Tibial artery (tissue), 4 donors: ENCODE measurements around the gene TAT.
"Not testable (repeated sequence)": the region's sequence is repeated elsewhere in the genome, so short reads cannot be mapped to it uniquely, and the experiment has no call there.

Source experiments
- DNase-seq, 2 donors: peaks; one replicate each; pipeline ENCODE4 v3.0.0-alpha.2; 2019
- H3K27ac ChIP-seq, 2 donors: fragments of 200-600 bp; sonication (generic) in 1 of 2; 1 replicate in 1 of 2; 2 replicates in 1 of 2; pipeline ENCODE4 v1.5.1; 2018 to 2019; ENCODE audit warnings: mild to moderate bottlenecking in 1 of 2
- H3K27me3 ChIP-seq, 2 donors: fragments of 200-600 bp; sonication (generic) in 1 of 2; one replicate each; pipeline versions ENCODE4 v1.5.1 to v1.6.0; 2016 to 2019
- H3K36me3 ChIP-seq, 3 donors: fragments of 200-600 bp; sonication (generic) in 2 of 3; one replicate each; pipeline ENCODE4 v1.5.1; 2016 to 2019; ENCODE audit warnings: mild to moderate bottlenecking in 2 of 3
- H3K4me1 ChIP-seq, 4 donors: fragments of 200-600 bp; sonication (generic) in 2 of 4; 1 replicate in 3 of 4; 2 replicates in 1 of 4; pipeline ENCODE4 v1.5.1; 2016 to 2019
- H3K4me3 ChIP-seq, 2 donors: fragments of 200-600 bp; sonication (generic) in 1 of 2; 1 replicate in 1 of 2; 2 replicates in 1 of 2; pipeline ENCODE4 v1.5.1; 2018 to 2019; ENCODE audit warnings: mild to moderate bottlenecking in 2 of 2
- H3K9me3 ChIP-seq, 3 donors: fragments of 200-600 bp; sonication (generic) in 1 of 3; one replicate each; pipeline ENCODE4 v1.5.1; 2016 to 2019
- CTCF ChIP-seq, 2 experiments: fragments of 200-600 bp in 1 of 2; fragments of 450-650 bp in 1 of 2; IDR thresholded peaks; one replicate each; pipeline ENCODE4 v1.5.1; 2017 to 2019; ENCODE audit warnings: antibody characterized with exemption in 2 of 2, mild to moderate bottlenecking in 1 of 2, moderate library complexity in 1 of 2
- intact Hi-C: fragments of 100-400 bp; cut with DNase I; formaldehyde crosslinking; loops from one replicate; pipeline ENCODE4 v1.15.0; 2023; ENCODE audit warnings: low total_unique reads

The TAT gene

GRCh38 chr16:71564335-71564967, 12.4 kb downstream of the TAT start:
- Histone ChIP-seq H3K36me3 (no peaks in the 10 kb centered on the region), H3K27me3 (no peaks in the 10 kb centered on the region), H3K4me3 (peak overlapping the region; percentile 55 to 56), H3K4me1 (peaks cover 0 to 9% (median 0%) of the 10 kb centered on the region in 4 donors), H3K9me3 (no peaks in the 10 kb centered on the region), H3K27ac (peak overlapping the region; percentile 10 to 45)
- no peak for TF ChIP-seq CTCF (IDR thresholded peaks at IDR 0.05)
- intact Hi-C loops: no loop called here
- no peak for DNase-seq

DNA sequence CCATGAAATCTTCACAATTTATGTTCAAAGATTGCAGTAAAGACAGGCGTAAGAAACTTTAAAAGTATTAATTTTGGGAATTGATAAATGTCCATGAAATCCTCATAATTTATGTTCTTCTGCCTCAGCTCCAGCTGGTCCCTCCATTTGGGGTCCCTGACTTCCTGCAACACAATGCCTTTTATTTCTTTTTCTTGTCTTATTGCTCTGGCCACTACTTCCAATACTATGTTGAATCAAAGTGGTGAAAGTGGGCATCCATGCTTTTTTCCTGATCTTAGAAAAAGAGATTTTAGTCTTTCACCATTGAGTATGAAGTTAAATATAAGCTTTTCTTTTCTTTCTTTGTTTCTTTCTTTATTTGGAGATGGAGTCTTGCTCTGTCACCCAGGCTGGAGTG, 14.3 kb downstream of the TAT start:
- Histone ChIP-seq H3K4me1 (peaks cover 0 to 9% (median 0%) of the 10 kb centered on the region in 4 donors), H3K9me3 (no peaks in the 10 kb centered on the region), H3K27ac (no peak overlapping the region), H3K36me3 (no peaks in the 10 kb centered on the region), H3K27me3 (no peaks in the 10 kb centered on the region), H3K4me3 (no peak overlapping the region)
- TF ChIP-seq CTCF (IDR thresholded peaks at IDR 0.05): no peak
- no peak for DNase-seq
- intact Hi-C loops: no loop called here

DNA sequence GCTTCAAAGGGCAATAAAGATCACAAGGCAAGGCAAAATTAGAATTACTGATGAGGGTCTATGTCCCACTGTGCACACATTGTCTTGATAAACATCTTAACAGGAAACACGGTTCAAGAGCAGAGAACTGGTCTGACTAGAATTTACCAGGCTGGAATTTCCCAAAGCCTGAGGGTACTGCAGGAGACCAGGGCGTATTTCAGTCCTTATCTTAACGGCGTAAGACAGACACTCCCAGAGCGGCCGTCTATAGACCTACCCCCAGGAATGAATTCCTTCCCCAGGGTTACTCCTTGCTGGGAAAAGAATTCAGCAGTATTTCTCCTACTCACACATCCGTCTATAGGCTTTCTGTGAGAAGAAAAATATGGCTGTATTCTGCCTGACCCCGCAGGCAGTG, 15.0 kb downstream of the TAT start:
- H3K36me3 ChIP-seq, H3K27me3 ChIP-seq, H3K4me3 ChIP-seq, H3K27ac ChIP-seq, H3K9me3 ChIP-seq, H3K4me1 ChIP-seq, DNase-seq, intact Hi-C loops: not testable (repeated sequence)

GRCh38 chr16:71559855-71560254, 17.0 kb downstream of the TAT start:
- Histone ChIP-seq H3K4me1 (peaks cover 0 to 9% (median 0%) of the 10 kb centered on the region in 4 donors), H3K9me3 (no peaks in the 10 kb centered on the region), H3K27me3 (no peaks in the 10 kb centered on the region), H3K4me3 (no peak overlapping the region), H3K27ac (no peak overlapping the region), H3K36me3 (no peaks in the 10 kb centered on the region)
- TF ChIP-seq CTCF (IDR thresholded peaks at IDR 0.05): no peak
- DNase-seq: no peak
- intact Hi-C loops: no loop called here

- intact Hi-C loops: no loop called here
- no peak overlapping the region for H3K4me3 ChIP-seq
- no peak for TF ChIP-seq CTCF (IDR thresholded peaks at IDR 0.05)
- no peaks in the 10 kb centered on the region for H3K9me3 ChIP-seq
- no peaks in the 10 kb centered on the region for H3K27me3 ChIP-seq
- H3K36me3 ChIP-seq: no peaks in the 10 kb centered on the region
- no peaks in the 10 kb centered on the region for H3K4me1 ChIP-seq
- H3K27ac ChIP-seq: no peak overlapping the region
- no peak for DNase-seq
Observed at GRCh38 chr16:71557954-71558582, 18.8 kb downstream of the TAT start.

- no peak overlapping the region for H3K27ac ChIP-seq
- intact Hi-C loops: no loop called here
- H3K36me3 ChIP-seq: no peaks in the 10 kb centered on the region
- H3K4me3 ChIP-seq: no peak overlapping the region
- H3K9me3 ChIP-seq: no peaks in the 10 kb centered on the region
- no peak for DNase-seq
- TF ChIP-seq CTCF (IDR thresholded peaks at IDR 0.05): no peak
- H3K27me3 ChIP-seq: no peaks in the 10 kb centered on the region
- H3K4me1 ChIP-seq: no peaks in the 10 kb centered on the region
Observed at GRCh38 chr16:71557299-71557698, 19.6 kb downstream of the TAT start.
